GM12874 (cell line): ENCODE results near the gene CCDC187.
A peak's percentile ranks its signal among the peaks of the same experiment; 100 is the strongest.

ENCODE experiments used
- TF ChIP-seq, protein P1 (sequence below): IDR thresholded peaks from 2 replicates; pipeline ENCODE4 v1.5.1; 2011; ENCODE audit warnings: low read depth, mild to moderate bottlenecking, control low read depth, low read length, moderate library complexity; ENCODE audit not compliant: insufficient read depth

Gene CCDC187

DNA sequence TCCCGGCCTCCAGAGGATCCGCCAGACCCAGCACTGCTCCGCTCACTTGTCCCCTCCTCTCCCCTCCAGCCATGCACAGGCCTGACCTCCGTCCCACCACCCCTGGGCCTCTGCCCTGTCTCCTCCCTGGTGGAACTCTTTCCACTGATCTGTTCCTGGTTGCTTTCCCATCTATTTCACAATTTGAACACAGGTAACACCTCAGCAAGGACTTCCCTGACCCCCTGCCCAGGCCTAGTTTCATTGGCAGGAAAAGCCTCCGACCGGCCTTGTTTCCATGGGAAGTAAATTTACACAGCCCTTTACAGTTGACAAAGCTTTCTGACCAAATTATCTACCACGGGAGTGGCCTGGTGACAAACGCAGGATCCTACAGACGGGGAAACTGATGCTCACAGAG lies 73.1 kb downstream of the CCDC187 start:
- TF ChIP-seq, protein P1, sequence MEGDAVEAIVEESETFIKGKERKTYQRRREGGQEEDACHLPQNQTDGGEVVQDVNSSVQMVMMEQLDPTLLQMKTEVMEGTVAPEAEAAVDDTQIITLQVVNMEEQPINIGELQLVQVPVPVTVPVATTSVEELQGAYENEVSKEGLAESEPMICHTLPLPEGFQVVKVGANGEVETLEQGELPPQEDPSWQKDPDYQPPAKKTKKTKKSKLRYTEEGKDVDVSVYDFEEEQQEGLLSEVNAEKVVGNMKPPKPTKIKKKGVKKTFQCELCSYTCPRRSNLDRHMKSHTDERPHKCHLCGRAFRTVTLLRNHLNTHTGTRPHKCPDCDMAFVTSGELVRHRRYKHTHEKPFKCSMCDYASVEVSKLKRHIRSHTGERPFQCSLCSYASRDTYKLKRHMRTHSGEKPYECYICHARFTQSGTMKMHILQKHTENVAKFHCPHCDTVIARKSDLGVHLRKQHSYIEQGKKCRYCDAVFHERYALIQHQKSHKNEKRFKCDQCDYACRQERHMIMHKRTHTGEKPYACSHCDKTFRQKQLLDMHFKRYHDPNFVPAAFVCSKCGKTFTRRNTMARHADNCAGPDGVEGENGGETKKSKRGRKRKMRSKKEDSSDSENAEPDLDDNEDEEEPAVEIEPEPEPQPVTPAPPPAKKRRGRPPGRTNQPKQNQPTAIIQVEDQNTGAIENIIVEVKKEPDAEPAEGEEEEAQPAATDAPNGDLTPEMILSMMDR: no peak

DNA sequence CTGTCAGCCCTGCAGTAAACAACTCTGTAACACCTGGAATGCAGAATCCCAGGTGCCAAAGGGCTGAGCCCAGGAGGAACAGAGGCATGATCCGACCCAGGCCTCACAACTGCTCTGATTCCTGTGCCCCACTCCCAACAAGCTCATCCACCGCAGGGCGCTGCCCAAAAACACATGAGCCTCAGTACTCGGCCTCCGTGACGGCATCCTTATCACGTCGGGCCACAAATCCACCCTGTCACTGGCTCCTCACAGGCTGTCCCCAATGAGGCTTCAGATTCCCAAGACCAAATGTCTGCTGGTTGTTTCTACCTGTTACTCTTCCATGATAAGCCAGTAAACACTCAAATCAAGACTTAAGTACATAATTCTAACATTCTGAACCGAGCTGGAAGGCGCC lies 73.5 kb downstream of the CCDC187 start:
- TF ChIP-seq, protein P1: no peak

DNA sequence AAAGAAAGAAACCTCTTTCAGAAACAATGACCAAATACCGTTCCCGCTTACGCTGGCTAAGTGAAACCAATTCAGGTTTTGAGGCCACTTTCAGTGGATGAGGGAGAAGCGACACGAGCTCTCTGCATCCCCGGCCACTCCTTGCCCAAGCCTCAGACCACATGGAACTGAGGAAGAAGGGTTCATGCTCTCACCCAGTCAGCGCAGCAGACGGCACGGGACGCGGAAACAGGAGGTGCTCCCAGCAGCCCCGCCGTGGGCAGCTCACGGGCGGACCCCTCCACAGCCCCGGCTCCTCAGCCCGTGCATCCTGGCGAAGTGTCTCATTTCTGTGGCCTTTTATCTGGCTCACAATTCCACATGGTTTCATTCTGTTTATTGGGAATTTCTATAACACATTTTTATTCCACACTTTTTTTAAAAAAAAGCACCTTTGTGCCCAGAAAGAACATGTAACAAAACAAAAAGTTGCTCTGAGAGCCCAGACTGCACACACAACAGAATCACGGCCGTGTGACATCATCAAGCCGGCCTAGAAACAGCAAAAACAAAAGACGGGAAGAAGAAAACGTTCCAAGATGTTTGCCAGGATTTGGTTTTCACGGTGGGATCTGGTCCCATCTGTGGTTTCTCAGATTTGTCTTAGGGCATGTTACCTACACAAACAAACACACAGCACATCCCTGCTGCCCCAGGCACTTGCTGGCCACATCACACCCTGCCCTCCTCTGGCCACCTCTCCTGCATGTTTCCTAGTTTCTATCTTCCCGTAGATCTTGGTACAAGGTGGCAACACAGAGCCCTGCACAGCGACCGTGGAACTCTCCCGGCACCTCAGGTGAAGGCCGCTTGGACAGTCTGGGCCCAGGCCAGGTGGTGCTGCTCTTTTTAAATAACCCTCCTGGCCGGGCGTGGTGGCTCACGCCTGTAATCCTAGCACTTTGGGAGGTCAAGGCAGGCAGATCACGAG lies 74.5 kb downstream of the CCDC187 start:
- TF ChIP-seq, protein P1: no peak

DNA sequence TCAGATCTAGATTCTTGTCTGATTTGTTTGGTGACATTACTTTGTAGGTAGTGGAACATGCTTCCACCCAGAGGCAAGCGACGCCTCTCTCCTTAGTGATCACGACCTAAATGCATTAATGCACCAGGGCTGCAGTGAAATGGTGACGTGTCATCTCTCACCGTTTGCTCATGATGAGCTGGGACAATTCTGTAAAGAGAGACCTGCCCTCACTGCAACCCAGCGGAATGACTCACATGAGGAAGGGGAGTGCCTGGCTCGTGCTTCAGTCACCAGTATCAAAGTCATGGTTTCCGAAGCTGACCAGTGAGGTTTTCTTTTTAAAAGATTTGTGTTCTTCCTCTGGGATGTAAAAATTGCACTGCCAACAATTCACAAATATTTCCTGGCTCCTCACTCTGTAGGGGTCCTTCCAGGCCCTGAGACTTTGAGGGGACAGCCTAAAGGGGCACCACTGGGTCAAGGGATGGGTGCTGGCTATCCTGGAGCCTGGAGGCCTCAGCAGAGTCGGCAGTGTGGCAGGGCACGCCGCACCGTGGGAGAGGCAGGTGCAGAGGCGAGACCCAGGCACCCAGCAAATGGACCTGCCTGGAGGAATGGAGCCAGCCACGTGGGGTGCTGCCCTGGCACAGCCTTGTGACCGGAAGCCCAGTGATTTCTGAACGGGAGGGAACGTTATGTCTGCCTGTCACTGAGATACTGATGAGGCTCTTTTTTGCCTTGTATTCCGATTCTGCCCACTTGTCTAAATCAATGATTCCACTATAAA lies 75.6 kb downstream of the CCDC187 start:
- TF ChIP-seq, protein P1: no peak

DNA sequence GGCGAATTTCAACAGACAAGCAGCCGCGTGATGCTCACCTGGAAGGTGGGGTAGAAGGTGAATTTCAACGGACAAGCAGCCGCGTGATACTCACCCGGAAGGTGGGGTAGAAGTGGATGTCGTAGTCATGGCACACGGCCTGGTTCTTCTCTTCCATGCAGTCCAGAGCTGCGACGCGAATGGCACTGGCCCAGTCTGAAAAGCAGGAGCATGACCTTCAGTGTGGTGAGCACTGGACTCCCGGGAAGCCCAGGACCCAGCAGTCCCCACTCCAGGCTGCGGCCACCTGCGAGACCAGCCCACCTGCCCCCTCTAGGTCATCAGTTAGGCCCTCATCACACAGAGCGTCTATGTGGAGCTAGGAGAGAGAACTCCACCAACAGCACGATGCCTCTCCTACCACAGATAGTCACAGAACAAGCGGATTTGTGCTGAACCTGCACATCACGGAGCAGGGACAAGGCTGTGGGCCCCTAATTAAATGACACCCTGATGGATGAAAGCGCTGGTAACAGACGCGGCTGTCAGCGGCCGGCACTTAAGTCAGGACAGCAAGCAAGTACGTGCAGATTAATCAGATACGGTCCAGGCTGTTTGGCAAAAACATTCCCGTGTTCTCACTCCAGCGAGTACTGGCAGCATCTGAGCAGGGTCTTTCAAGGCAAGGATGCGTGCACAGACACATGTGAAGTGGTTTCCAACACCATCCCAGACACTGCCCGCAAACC lies 77.0 kb downstream of the CCDC187 start:
- TF ChIP-seq, protein P1: no peak

DNA sequence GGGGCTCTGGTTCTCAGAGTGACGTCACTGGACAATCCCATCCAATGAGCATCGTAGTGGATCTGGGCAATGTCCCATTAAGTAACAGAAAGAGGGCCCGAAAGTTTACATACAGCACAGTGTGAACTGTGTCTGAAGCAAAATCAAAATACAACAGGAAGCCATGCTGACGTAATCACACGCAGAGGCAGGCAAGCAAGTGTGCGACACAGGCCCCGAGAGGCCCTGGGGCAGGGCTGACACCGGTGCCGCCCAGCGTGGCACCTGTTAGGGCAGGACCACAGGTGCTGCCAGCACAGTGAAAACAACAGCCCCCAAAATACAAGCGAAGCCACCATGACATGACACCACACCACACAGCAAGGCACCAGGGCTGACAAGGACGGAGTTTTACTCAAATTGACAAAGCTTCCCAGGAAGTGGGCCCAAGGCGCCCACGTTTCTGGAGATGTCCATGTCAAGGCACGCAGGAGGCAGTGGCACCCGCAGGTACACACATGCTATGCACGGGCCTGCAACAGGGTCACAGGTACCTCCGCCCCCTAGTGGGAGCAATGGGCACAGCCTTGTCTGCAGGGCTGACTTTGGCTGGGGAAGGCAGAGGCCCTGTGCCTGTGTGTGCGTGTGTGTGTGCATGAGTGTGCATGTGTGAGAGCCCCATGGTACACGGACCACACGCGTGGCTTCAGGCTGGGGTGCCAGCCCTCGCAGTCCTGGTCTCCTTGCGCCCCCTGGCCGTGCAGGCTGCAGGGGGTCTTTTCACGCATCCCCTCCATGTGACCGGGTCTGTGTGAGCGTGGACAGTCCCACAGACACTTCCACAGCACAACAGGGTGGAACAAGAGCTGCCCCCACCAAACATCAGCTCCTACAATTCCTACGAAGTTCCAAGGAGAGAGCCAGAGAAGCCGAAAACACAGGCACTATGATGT lies 77.9 kb downstream of the CCDC187 start:
- TF ChIP-seq, protein P1: peak; percentile 99
